NCI-H345 treated with DMSO at 0.1 percent for 48 hours (cell line): ENCODE data around the gene BCL6B.
"Not testable (repeated sequence)": the region's sequence is repeated elsewhere in the genome, so short reads cannot be mapped to it uniquely, and the experiment has no call there.

Experiments used
- DNase-seq: peaks from one replicate; lab custom pipeline; 2025; ENCODE audit not compliant: unreplicated experiment; lab: John Stamatoyannopoulos, UW

BCL6B gene

GRCh38 chr17:7022781-7023571 is at the start of gene BCL6B:
Gene BCL6B, plus strand, starts transcription at chr17:7023050. Its CDS starts 622 bp downstream, at chr17:7023672.
- peak; percentile 15 for DNase-seq

GRCh38 chr17:6979440-6979839 is 43.4 kb upstream of the BCL6B start:
- not testable (repeated sequence) for DNase-seq

- DNase-seq = no peak
These were observed 41.4 kb upstream of the BCL6B start for GRCh38 chr17:6981426-6981825.

GRCh38 chr17:6985266-6985665 is 37.6 kb upstream of the BCL6B start:
- no peak for DNase-seq

GRCh38 chr17:6986676-6987075 is 36.2 kb upstream of the BCL6B start:
- no peak for DNase-seq

- DNase-seq = no peak
These were observed 33.1 kb upstream of the BCL6B start for GRCh38 chr17:6989779-6990178.

- not testable (repeated sequence) for DNase-seq
These were observed 29.2 kb upstream of the BCL6B start for GRCh38 chr17:6993613-6994056.

- DNase-seq = no peak
These were observed 28.7 kb upstream of the BCL6B start for GRCh38 chr17:6994118-6994598.

- no peak for DNase-seq
These were observed 28.1 kb upstream of the BCL6B start for GRCh38 chr17:6994666-6995256.

- DNase-seq = no peak
These were observed 27.2 kb upstream of the BCL6B start, which contains the start of gene ALOX12 for GRCh38 chr17:6995500-6996255. Gene ALOX12, plus strand, starts transcription at chr17:6996049. Its CDS starts 69 bp downstream, at chr17:6996118.

- no peak for DNase-seq
These were observed 26.4 kb upstream of the BCL6B start for GRCh38 chr17:6996256-6997011.

GRCh38 chr17:6997171-6997570 is 25.7 kb upstream of the BCL6B start:
- no peak for DNase-seq

- no peak for DNase-seq
These were observed 23.9 kb upstream of the BCL6B start for GRCh38 chr17:6998855-6999508.

GRCh38 chr17:7001318-7001961 is 21.4 kb upstream of the BCL6B start:
- no peak for DNase-seq

GRCh38 chr17:7002288-7003047 is 20.4 kb upstream of the BCL6B start:
- no peak for DNase-seq

GRCh38 chr17:7003745-7004144 is 19.1 kb upstream of the BCL6B start:
- DNase-seq = no peak

GRCh38 chr17:7004398-7005253 is 18.2 kb upstream of the BCL6B start:
- DNase-seq = peak; percentile 55

GRCh38 chr17:7005716-7006115 is 17.1 kb upstream of the BCL6B start:
- no peak for DNase-seq
